H9 (cell line): ENCODE results near the gene FMN1. TPM values are rescaled to one million over a fixed set of nuclear protein-coding genes. Genes with fewer than 3 reads are reported as not detected.

ENCODE experiments used
- DNase-seq: peaks from one replicate; pipeline ENCODE4 v3.0.0-alpha.2; 2017
- H2AFZ ChIP-seq: one replicate; pipeline ENCODE4 v1.6.1; 2013; ENCODE audit warnings: mild to moderate bottlenecking, low read length, control low read depth, moderate library complexity
- H2AK5ac ChIP-seq: 2 replicates; pipeline ENCODE4 v1.6.1; 2013; ENCODE audit warnings: low read length, control low read depth, mixed read lengths; ENCODE audit not compliant: insufficient read length
- H2BK120ac ChIP-seq: one replicate; pipeline ENCODE4 v1.6.1; 2013; ENCODE audit warnings: low read depth, mild to moderate bottlenecking, low read length, control low read depth, inconsistent platforms; ENCODE audit not compliant: poor library complexity, severe bottlenecking
- H2BK12ac ChIP-seq: 2 replicates; pipeline ENCODE4 v1.6.1; 2013; ENCODE audit warnings: low read length, control low read depth, mixed read lengths, low read depth; ENCODE audit not compliant: insufficient read length
- H2BK15ac ChIP-seq: 2 replicates; pipeline ENCODE4 v1.6.1; 2013; ENCODE audit warnings: low read depth, low read length, control low read depth
- H2BK20ac ChIP-seq: one replicate; pipeline ENCODE4 v1.6.1; 2013; ENCODE audit warnings: low read depth, mild to moderate bottlenecking, low read length, control low read depth, inconsistent platforms; ENCODE audit not compliant: poor library complexity, severe bottlenecking
- H2BK5ac ChIP-seq: 2 replicates; pipeline ENCODE4 v1.6.1; 2013; ENCODE audit warnings: low read length, control low read depth, mixed read lengths; ENCODE audit not compliant: insufficient read length
- H3K14ac ChIP-seq: 2 replicates; pipeline ENCODE4 v1.6.1; 2013; ENCODE audit warnings: low read length, control low read depth; ENCODE audit not compliant: insufficient read depth
- H3K18ac ChIP-seq: 2 replicates; pipeline ENCODE4 v1.6.1; 2013; ENCODE audit warnings: low read depth, mild to moderate bottlenecking, mixed read lengths, low read length, control low read depth; ENCODE audit not compliant: insufficient read length
- H3K23ac ChIP-seq: 2 replicates; pipeline ENCODE4 v1.6.1; 2013; ENCODE audit warnings: low read length, control low read depth, mixed read lengths, low read depth; ENCODE audit not compliant: insufficient read length
- H3K23me2 ChIP-seq: 2 replicates; pipeline ENCODE4 v1.6.1; 2013; ENCODE audit warnings: low read depth, mild to moderate bottlenecking, mixed read lengths, low read length, control low read depth; ENCODE audit not compliant: insufficient read length, poor library complexity, severe bottlenecking
- H3K27ac ChIP-seq: 2 replicates; pipeline ENCODE4 v1.5.1; 2013; ENCODE audit warnings: low read length, control low read depth, mixed read lengths, low read depth; ENCODE audit not compliant: insufficient read length
- H3K27me3 ChIP-seq: 2 replicates; pipeline ENCODE4 v1.6.1; 2013; ENCODE audit warnings: low read length, control low read depth, inconsistent platforms; ENCODE audit not compliant: insufficient read depth
- H3K4ac ChIP-seq: 2 replicates; pipeline ENCODE4 v1.6.1; 2013; ENCODE audit warnings: low read depth, mild to moderate bottlenecking, control low read depth, inconsistent platforms, low read length, moderate library complexity
- H3K4me1 ChIP-seq: 2 replicates; pipeline ENCODE4 v1.6.1; 2013; ENCODE audit warnings: low read length, control low read depth, inconsistent platforms; ENCODE audit not compliant: insufficient read depth
- H3K4me2 ChIP-seq: 2 replicates; pipeline ENCODE4 v1.6.1; 2013; ENCODE audit warnings: low read length, control low read depth, mixed read lengths; ENCODE audit not compliant: insufficient read length, insufficient read depth
- H3K56ac ChIP-seq: 2 replicates; pipeline ENCODE4 v1.6.1; 2013; ENCODE audit warnings: low read depth, mild to moderate bottlenecking, mixed read lengths, low read length, control low read depth; ENCODE audit not compliant: insufficient read length
- H3K79me1 ChIP-seq: 2 replicates; pipeline ENCODE4 v1.6.1; 2013; ENCODE audit warnings: low read depth, mild to moderate bottlenecking, moderate library complexity, low read length, control low read depth, inconsistent platforms; ENCODE audit not compliant: insufficient read depth, poor library complexity, severe bottlenecking
- H3K79me2 ChIP-seq: 2 replicates; pipeline ENCODE4 v1.6.1; 2013; ENCODE audit warnings: low read length, control low read depth, inconsistent platforms; ENCODE audit not compliant: insufficient read depth
- H3K9ac ChIP-seq: 2 replicates; pipeline ENCODE4 v1.6.1; 2013; ENCODE audit warnings: low read length, control low read depth, mixed read lengths; ENCODE audit not compliant: insufficient read length; ENCODE audit errors: extremely low read depth
- H3K9me3 ChIP-seq: one replicate; pipeline ENCODE4 v1.6.1; 2013; ENCODE audit warnings: low read depth, low read length, inconsistent platforms; ENCODE audit not compliant: control insufficient read depth
- H3T11ph ChIP-seq: one replicate; pipeline ENCODE4 v1.6.1; 2013; ENCODE audit warnings: mild to moderate bottlenecking, low read length, control low read depth, inconsistent platforms
- H4K20me1 ChIP-seq: one replicate; pipeline ENCODE4 v1.6.1; 2013; ENCODE audit not compliant: control insufficient read depth, insufficient read length, insufficient read depth
- H4K5ac ChIP-seq: 2 replicates; pipeline ENCODE4 v1.6.1; 2013; ENCODE audit warnings: low read depth, mild to moderate bottlenecking, mixed read lengths, low read length, control low read depth; ENCODE audit not compliant: insufficient read length
- H4K8ac ChIP-seq: replicated peaks from 2 replicates; pipeline ENCODE4 v1.6.1; 2013; ENCODE audit warnings: low read length, control low read depth, mixed read lengths, low read depth; ENCODE audit not compliant: insufficient read length
- H4K91ac ChIP-seq: 2 replicates; pipeline ENCODE4 v1.6.1; 2013; ENCODE audit warnings: low read depth, mild to moderate bottlenecking, moderate library complexity, mixed read lengths, low read length, control low read depth; ENCODE audit not compliant: insufficient read length
- H3K27ac Mint-ChIP-seq, 3 experiments: 2 replicates in 2 of 3; 3 replicates in 1 of 3; pipeline ENCODE4 v1.8.0; 2020 to 2021; ENCODE audit warnings: mixed read lengths in 3 of 3, mild to moderate bottlenecking in 1 of 3, moderate library complexity in 1 of 3
- H3K27me3 Mint-ChIP-seq: 2 replicates; pipeline ENCODE4 v1.8.0; 2021; ENCODE audit warnings: low read depth, mild to moderate bottlenecking, moderate library complexity, mixed read lengths
- H3K36me3 Mint-ChIP-seq, 3 experiments: 2 replicates in 2 of 3; 3 replicates in 1 of 3; pipeline ENCODE4 v1.8.0; 2020 to 2021; ENCODE audit warnings: low read depth in 3 of 3, mixed read lengths in 3 of 3; ENCODE audit not compliant: insufficient read depth in 1 of 3
- H3K4me1 Mint-ChIP-seq, 2 experiments: 2 replicates each; pipeline ENCODE4 v1.8.0; 2020; ENCODE audit warnings: mixed read lengths in 2 of 2
- H3K4me3 Mint-ChIP-seq, 2 experiments: 2 replicates in 1 of 2; 3 replicates in 1 of 2; pipeline ENCODE4 v1.8.0; 2020 to 2021; ENCODE audit warnings: mild to moderate bottlenecking in 2 of 2, mixed read lengths in 2 of 2, moderate library complexity in 1 of 2
- H3K9me3 Mint-ChIP-seq, 2 experiments: 2 replicates in 1 of 2; 3 replicates in 1 of 2; pipeline ENCODE4 v1.8.0; 2020; ENCODE audit warnings: mild to moderate bottlenecking in 2 of 2, mixed read lengths in 2 of 2, moderate library complexity in 1 of 2
- CTCF ChIP-seq: fragments of 200-600 bp; sonication (generic); conservative IDR thresholded peaks from 3 replicates; pipeline ENCODE4 v1.8.0; 2021; ENCODE audit warnings: antibody characterized with exemption, mild to moderate bottlenecking
- WGBS: extraction: QIAGEN DNeasy Blood & Tissue Kit; methylation state at CpG from one replicate; pipeline ENCODE4 v1.1.7; 2013; ENCODE audit warnings: missing lambda C conversion rate, low lambda C conversion rate, mixed read lengths; ENCODE audit not compliant: insufficient read length; ENCODE audit errors: extremely low coverage; 5-methylcytosine and 5-hydroxymethylcytosine counted together
- total RNA-seq: library from RNA; stranded (reverse); gene quantifications from 2 replicates; pipeline ENCODE4 v1.2.1, GENCODE V29; 2021

Gene FMN1
- total RNA-seq, 1 experiment from 2014 or later = 1.9 TPM

- H4K91ac ChIP-seq = no peak overlapping the region
- Mint-ChIP-seq H3K4me3 (no peak overlapping the region), H3K4me1 (peaks cover 12 to 13% of the 10 kb centered on the region in 2 experiments), H3K27me3 (no peaks in the 10 kb centered on the region; the same call in 1 of the 2 replicates), H3K27ac (no peak overlapping the region), H3K36me3 (peaks cover 0 to 4% (median 0%) of the 10 kb centered on the region in 3 experiments; a peak in 2 of 7 replicates), H3K9me3 (peaks cover 0 to 3% of the 10 kb centered on the region in 2 experiments; a peak in 1 of 5 replicates)
- H4K5ac ChIP-seq = no peak overlapping the region
- H3K79me2 ChIP-seq = no peaks in the 10 kb centered on the region
- H4K8ac ChIP-seq = no peak overlapping the region
- H3K23me2 ChIP-seq = no peaks in the 10 kb centered on the region
- H3K56ac ChIP-seq = no peak overlapping the region
- H3K9me3 ChIP-seq = no peaks in the 10 kb centered on the region
- no peaks in the 10 kb centered on the region for H3K79me1 ChIP-seq
- H2BK5ac ChIP-seq = no peak overlapping the region
- TF ChIP-seq CTCF = no peak
- no peaks in the 10 kb centered on the region for H3K27me3 ChIP-seq
- no peak overlapping the region for H2AFZ ChIP-seq
- H3K4me1 ChIP-seq = no peaks in the 10 kb centered on the region
- DNase-seq = no peak
- no peak overlapping the region for H2BK20ac ChIP-seq
- no peak overlapping the region for H2BK120ac ChIP-seq
- H3K4ac ChIP-seq = no peak overlapping the region
- H3K9ac ChIP-seq = no peak overlapping the region
- H3K27ac ChIP-seq = no peak overlapping the region
- no peaks in the 10 kb centered on the region for H4K20me1 ChIP-seq
- H3K14ac ChIP-seq = no peak overlapping the region
- H3K18ac ChIP-seq = no peak overlapping the region
- WGBS = no CpG with 5 or more reads among the region's 3 CpGs
- H3T11ph ChIP-seq = no peak overlapping the region
- no peak overlapping the region for H3K23ac ChIP-seq
- H3K4me2 ChIP-seq = no peak overlapping the region
- H2AK5ac ChIP-seq = no peak overlapping the region
- no peak overlapping the region for H2BK15ac ChIP-seq
- no peak overlapping the region for H2BK12ac ChIP-seq
Measured at GRCh38 chr15:33013827-33014445, 180.6 kb downstream of the FMN1 start.
